ENCODE data around the gene AKAP9.
A peak's percentile ranks its signal among the peaks of the same experiment; 100 is the strongest.
"Not testable (repeated sequence)": the region's sequence is repeated elsewhere in the genome, so short reads cannot be mapped to it uniquely, and the experiment has no call there.

Gene AKAP9

GRCh38 chr7:91913612-91914011 is 27.1 kb upstream of the AKAP9 start:
- Histone ChIP-seq H3K9me3 (ENCODE audit: control insufficient read depth, insufficient read depth, low read depth, low read length) (no peaks in the 10 kb centered on the region), H3K27ac (ENCODE audit: low read depth, low read length) (no peak overlapping the region), H3K27me3 (ENCODE audit: control insufficient read depth, insufficient read depth, low read length) (no peaks in the 10 kb centered on the region), H3K4me1 (ENCODE audit: control insufficient read depth, insufficient read depth, low read length) (no peaks in the 10 kb centered on the region), H3K36me3 (ENCODE audit: control insufficient read depth, insufficient read depth, low read length) (no peaks in the 10 kb centered on the region), H3K9ac (ENCODE audit: low read length) (no peak overlapping the region), H3K4me3 (ENCODE audit: low read depth, low read length) (no peak overlapping the region)

DNA sequence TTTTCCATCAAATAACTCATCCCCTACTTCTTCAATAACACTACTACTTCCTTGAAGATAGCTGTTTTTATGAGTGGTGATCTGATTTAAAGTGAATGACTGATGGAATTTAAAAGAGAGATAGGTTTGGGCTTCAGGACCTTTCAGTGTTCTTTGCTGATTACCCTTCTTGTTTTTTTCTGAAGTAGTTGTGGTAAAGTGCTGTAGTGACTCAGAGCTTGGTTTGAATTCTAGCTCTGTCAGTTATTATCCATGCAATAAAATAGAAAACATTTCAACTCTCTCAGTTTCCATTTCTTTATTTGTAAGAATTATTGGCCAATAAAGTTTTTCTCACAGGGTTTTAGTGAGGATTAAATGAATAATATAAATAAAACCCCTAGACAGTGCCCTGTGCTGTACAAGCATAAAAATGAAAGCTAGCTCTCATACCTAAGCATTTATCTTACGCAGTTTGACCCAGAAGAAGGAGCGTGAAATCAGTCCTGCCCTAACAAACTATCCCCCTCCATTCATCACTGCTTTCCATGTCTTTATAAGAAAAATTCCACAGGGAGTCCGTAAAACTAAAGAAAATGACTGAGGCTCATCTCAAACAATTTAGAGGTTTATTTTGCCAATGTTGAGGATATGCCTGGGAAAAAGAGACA is 25.1 kb upstream of the AKAP9 start:
- Histone ChIP-seq H3K27me3 (ENCODE audit: control insufficient read depth, insufficient read depth, low read length) (no peaks in the 10 kb centered on the region), H3K9me3 (ENCODE audit: control insufficient read depth, insufficient read depth, low read depth, low read length) (no peaks in the 10 kb centered on the region), H3K9ac (ENCODE audit: low read length) (no peak overlapping the region), H3K36me3 (ENCODE audit: control insufficient read depth, insufficient read depth, low read length) (no peaks in the 10 kb centered on the region), H3K4me3 (ENCODE audit: low read depth, low read length) (no peak overlapping the region), H3K4me1 (ENCODE audit: control insufficient read depth, insufficient read depth, low read length) (no peaks in the 10 kb centered on the region), H3K27ac (ENCODE audit: low read depth, low read length) (no peak overlapping the region)

GRCh38 chr7:91916051-91916440 is 24.6 kb upstream of the AKAP9 start:
- no peaks in the 10 kb centered on the region for H3K9me3 ChIP-seq (ENCODE audit: control insufficient read depth, insufficient read depth, low read depth, low read length)
- no peaks in the 10 kb centered on the region for H3K27me3 ChIP-seq (ENCODE audit: control insufficient read depth, insufficient read depth, low read length)

DNA sequence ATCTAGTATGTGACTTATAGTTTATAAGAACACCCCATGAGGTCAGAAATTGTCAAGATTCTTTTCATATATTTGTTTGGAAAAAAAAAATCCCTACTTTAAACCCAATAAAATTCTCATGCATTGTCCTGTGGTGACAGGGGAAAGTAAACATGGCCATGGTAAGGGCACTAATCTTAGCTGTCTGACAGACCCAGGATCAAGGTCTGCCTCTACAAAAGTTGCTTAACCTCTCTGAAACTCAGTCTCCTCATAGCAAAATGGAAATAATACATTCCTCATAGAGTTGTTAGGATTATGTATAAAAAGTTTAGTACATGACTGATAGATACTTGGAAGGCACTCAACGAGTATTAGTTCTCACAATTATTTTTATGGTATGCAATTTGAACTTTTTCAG is 22.3 kb upstream of the AKAP9 start:
- H3K9me3 ChIP-seq (ENCODE audit: control insufficient read depth, insufficient read depth, low read depth, low read length) = no peaks in the 10 kb centered on the region
- no peaks in the 10 kb centered on the region for H3K4me1 ChIP-seq (ENCODE audit: control insufficient read depth, insufficient read depth, low read length)
- H3K36me3 ChIP-seq (ENCODE audit: control insufficient read depth, insufficient read depth, low read length) = no peaks in the 10 kb centered on the region
- no peaks in the 10 kb centered on the region for H3K27me3 ChIP-seq (ENCODE audit: control insufficient read depth, insufficient read depth, low read length)
- H3K4me3 ChIP-seq (ENCODE audit: low read depth, low read length) = no peak overlapping the region
- H3K9ac ChIP-seq (ENCODE audit: low read length) = no peak overlapping the region
- no peak overlapping the region for H3K27ac ChIP-seq (ENCODE audit: low read depth, low read length)

More at GRCh38 chr7:91916051-91916440, 24.6 kb upstream of the AKAP9 start:
- H3K9ac ChIP-seq (ENCODE audit: low read length) = no peak overlapping the region
- H3K4me3 ChIP-seq (ENCODE audit: low read depth, low read length) = no peak overlapping the region
- H3K36me3 ChIP-seq (ENCODE audit: control insufficient read depth, insufficient read depth, low read length) = no peaks in the 10 kb centered on the region
- H3K4me1 ChIP-seq (ENCODE audit: control insufficient read depth, insufficient read depth, low read length) = no peaks in the 10 kb centered on the region
- H3K27ac ChIP-seq (ENCODE audit: low read depth, low read length) = no peak overlapping the region

DNA sequence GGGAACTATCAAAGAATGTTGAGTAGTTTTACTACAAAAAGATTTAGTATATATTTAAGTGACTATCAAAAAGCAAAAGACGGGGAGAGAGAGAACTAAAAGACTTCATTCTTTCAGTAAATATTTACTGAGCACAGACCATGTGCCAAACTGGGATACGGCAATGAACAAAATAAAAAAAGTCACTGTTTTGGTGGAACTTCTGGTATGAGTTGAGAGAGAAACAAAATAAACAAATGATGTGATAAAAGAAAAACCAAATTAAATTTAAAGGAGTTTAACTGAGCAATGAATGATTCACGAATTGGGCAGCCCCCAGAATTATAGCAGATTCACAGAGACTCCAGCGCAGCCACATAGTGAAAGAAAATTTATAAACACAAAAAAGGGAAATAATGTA is 17.8 kb upstream of the AKAP9 start:
- H3K9me3 ChIP-seq (ENCODE audit: control insufficient read depth, insufficient read depth, low read depth, low read length) = no peaks in the 10 kb centered on the region
- H3K4me3 ChIP-seq (ENCODE audit: low read depth, low read length) = no peak overlapping the region
- no peaks in the 10 kb centered on the region for H3K36me3 ChIP-seq (ENCODE audit: control insufficient read depth, insufficient read depth, low read length)
- H3K4me1 ChIP-seq (ENCODE audit: control insufficient read depth, insufficient read depth, low read length) = no peaks in the 10 kb centered on the region
- H3K9ac ChIP-seq (ENCODE audit: low read length) = no peak overlapping the region
- no peak overlapping the region for H3K27ac ChIP-seq (ENCODE audit: low read depth, low read length)
- H3K27me3 ChIP-seq (ENCODE audit: control insufficient read depth, insufficient read depth, low read length) = no peaks in the 10 kb centered on the region

GRCh38 chr7:91927912-91928311 is 12.8 kb upstream of the AKAP9 start:
- no peaks in the 10 kb centered on the region for H3K36me3 ChIP-seq (ENCODE audit: control insufficient read depth, insufficient read depth, low read length)
- no peaks in the 10 kb centered on the region for H3K4me1 ChIP-seq (ENCODE audit: control insufficient read depth, insufficient read depth, low read length)
- no peak overlapping the region for H3K27ac ChIP-seq (ENCODE audit: low read depth, low read length)
- no peak overlapping the region for H3K9ac ChIP-seq (ENCODE audit: low read length)
- H3K4me3 ChIP-seq (ENCODE audit: low read depth, low read length) = no peak overlapping the region
- H3K9me3 ChIP-seq (ENCODE audit: control insufficient read depth, insufficient read depth, low read depth, low read length) = no peaks in the 10 kb centered on the region
- no peaks in the 10 kb centered on the region for H3K27me3 ChIP-seq (ENCODE audit: control insufficient read depth, insufficient read depth, low read length)

DNA sequence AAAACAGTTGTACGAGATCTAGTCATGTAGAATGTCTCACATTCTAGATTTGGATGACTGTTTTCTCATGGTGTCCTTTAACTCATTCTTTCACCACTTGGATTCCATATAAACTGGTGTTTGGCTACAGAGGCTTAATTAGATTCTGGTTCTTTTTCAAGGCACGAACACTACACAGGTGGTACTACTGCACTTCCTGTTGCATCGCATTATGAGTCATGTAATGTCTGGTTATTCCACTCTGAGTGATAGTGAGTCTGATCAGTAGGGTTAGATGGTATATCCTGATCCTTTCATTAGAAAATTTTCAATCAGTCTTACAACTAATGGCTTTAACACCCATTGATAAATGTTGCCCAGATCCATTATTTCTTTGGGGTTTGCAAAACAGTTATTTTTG is 11.2 kb upstream of the AKAP9 start:
- H3K4me1 ChIP-seq (ENCODE audit: control insufficient read depth, insufficient read depth, low read length) = no peaks in the 10 kb centered on the region
- H3K9ac ChIP-seq (ENCODE audit: low read length) = no peak overlapping the region
- H3K9me3 ChIP-seq (ENCODE audit: control insufficient read depth, insufficient read depth, low read depth, low read length) = no peaks in the 10 kb centered on the region
- no peaks in the 10 kb centered on the region for H3K36me3 ChIP-seq (ENCODE audit: control insufficient read depth, insufficient read depth, low read length)
- no peak overlapping the region for H3K4me3 ChIP-seq (ENCODE audit: low read depth, low read length)
- H3K27ac ChIP-seq (ENCODE audit: low read depth, low read length) = no peak overlapping the region
- H3K27me3 ChIP-seq (ENCODE audit: control insufficient read depth, insufficient read depth, low read length) = no peaks in the 10 kb centered on the region

- Histone ChIP-seq H3K4me3 (ENCODE audit: low read depth, low read length) (peak overlapping the region; percentile 98), H3K27me3 (ENCODE audit: control insufficient read depth, insufficient read depth, low read length) (peaks cover 35% of the 10 kb centered on the region), H3K4me1 (ENCODE audit: control insufficient read depth, insufficient read depth, low read length) (peaks cover 4% of the 10 kb centered on the region), H3K9ac (ENCODE audit: low read length) (peak overlapping the region; percentile 96), H3K36me3 (ENCODE audit: control insufficient read depth, insufficient read depth, low read length) (no peaks in the 10 kb centered on the region), H3K27ac (ENCODE audit: low read depth, low read length) (peak overlapping the region; percentile 85; the same call in 1 of the 2 replicates), H3K9me3 (ENCODE audit: control insufficient read depth, insufficient read depth, low read depth, low read length) (no peaks in the 10 kb centered on the region)
Observed at GRCh38 chr7:91940171-91940570, 491 bp upstream of the AKAP9 start.

DNA sequence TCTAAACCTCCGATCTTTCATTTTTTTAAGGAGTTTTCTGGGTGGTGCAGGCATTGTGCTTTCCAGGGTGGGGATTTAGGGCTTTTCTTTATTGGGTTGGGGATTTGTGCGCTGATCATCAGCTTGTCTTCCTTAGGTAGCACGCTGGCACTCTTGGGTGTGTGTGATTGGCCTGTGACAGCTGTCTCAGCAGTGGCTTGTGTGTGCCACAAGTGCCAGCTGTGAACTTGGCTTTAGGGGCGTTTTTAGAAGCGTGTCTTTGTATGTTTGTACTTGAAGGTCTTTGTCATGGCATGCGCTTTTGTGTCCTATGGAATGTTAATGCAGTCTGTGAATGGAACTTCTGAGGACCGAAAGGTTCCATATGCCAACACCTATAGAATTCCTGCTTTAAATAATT is 788 bp downstream of the AKAP9 start:
- Histone ChIP-seq H3K9me3 (ENCODE audit: control insufficient read depth, insufficient read depth, low read depth, low read length) (no peaks in the 10 kb centered on the region), H3K27ac (ENCODE audit: low read depth, low read length) (peak overlapping the region; percentile 85; the same call in 1 of the 2 replicates), H3K27me3 (ENCODE audit: control insufficient read depth, insufficient read depth, low read length) (peaks cover 35% of the 10 kb centered on the region), H3K36me3 (ENCODE audit: control insufficient read depth, insufficient read depth, low read length) (no peaks in the 10 kb centered on the region), H3K9ac (ENCODE audit: low read length) (peak overlapping the region; percentile 96), H3K4me3 (ENCODE audit: low read depth, low read length) (peak overlapping the region; percentile 98), H3K4me1 (ENCODE audit: control insufficient read depth, insufficient read depth, low read length) (peaks cover 4% of the 10 kb centered on the region)

DNA sequence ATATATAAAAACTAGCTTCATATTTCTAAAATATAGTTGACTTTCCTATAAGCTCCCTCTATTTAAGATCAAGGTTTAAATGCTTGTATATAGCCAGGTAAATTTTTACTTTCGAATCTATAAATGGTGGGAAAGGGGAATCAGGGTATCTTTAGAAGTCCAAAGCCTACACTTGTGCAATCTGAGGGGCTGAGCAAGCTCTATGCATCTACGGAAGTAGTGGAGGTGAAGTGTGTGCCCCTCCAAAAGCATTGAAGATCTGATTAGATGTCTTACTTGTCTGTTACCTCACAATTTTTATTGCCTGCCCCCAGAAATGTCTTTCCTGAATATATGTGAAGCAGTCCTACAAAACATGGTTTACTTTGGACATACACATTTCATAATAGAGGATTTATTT is 1.6 kb downstream of the AKAP9 start:
- Histone ChIP-seq H3K4me1 (ENCODE audit: control insufficient read depth, insufficient read depth, low read length) (peaks cover 4% of the 10 kb centered on the region), H3K27me3 (ENCODE audit: control insufficient read depth, insufficient read depth, low read length) (peaks cover 26% of the 10 kb centered on the region), H3K4me3 (ENCODE audit: low read depth, low read length) (0 out of 2 replicates have a peak overlapping the region, but pooled peaks have one; percentile 98), H3K9me3 (ENCODE audit: control insufficient read depth, insufficient read depth, low read depth, low read length) (no peaks in the 10 kb centered on the region), H3K36me3 (ENCODE audit: control insufficient read depth, insufficient read depth, low read length) (no peaks in the 10 kb centered on the region), H3K27ac (ENCODE audit: low read depth, low read length) (no peak overlapping the region), H3K9ac (ENCODE audit: low read length) (no peak overlapping the region)

DNA sequence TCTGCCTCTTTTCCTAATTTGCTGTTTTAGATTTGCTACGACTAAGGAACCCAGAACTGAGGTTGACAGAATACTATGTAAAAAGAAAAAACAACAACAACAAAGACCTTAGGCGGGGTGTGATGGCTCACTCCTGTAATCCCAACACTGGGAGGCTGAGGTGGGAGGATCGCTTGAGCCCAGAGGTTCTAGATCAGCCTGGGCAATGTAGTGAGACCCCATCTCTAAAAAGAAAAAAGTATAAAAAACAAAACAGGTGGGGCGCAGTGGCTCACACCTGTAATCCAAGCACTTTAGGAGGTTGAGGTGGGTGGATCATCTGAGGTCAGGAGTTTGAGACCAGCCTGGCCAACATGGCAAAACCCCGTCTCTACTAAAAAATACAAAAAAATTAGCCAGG is 4.3 kb downstream of the AKAP9 start:
- H3K27ac ChIP-seq (ENCODE audit: low read depth, low read length); H3K36me3 ChIP-seq (ENCODE audit: control insufficient read depth, insufficient read depth, low read length): not testable (repeated sequence)

More for the DNA sequence above, 4.3 kb downstream of the AKAP9 start:
- H3K27me3 ChIP-seq (ENCODE audit: control insufficient read depth, insufficient read depth, low read length); H3K4me1 ChIP-seq (ENCODE audit: control insufficient read depth, insufficient read depth, low read length); H3K9me3 ChIP-seq (ENCODE audit: control insufficient read depth, insufficient read depth, low read depth, low read length); H3K4me3 ChIP-seq (ENCODE audit: low read depth, low read length); H3K9ac ChIP-seq (ENCODE audit: low read length): not testable (repeated sequence)

Data from HUES6 (cell line).